HepG2 (cell line): ENCODE results near the gene IFT88. TPM values are rescaled to one million over a fixed set of nuclear protein-coding genes. Genes with fewer than 3 reads are reported as not detected.

Experiments
- ATAC-seq: fragments of 200-7000 bp; cut with Tn5 transposase; 3 replicates; pipeline ENCODE4 v1.9.1; 2020; ENCODE audit warnings: mild to moderate bottlenecking, moderate library complexity
- BruUV-seq: library from RNA; stranded (reverse); fragments of 400-500 nt; replicated peaks from 2 replicates; lab custom pipeline; 2021; lab: Mats Ljungman, UMichigan
- CTCF ChIA-PET: fragments of 300-600 bp; formaldehyde crosslinking; extraction: SDS; loops from one replicate; lab custom pipeline; 2021; ENCODE audit warnings: low total read pairs, inconsistent platforms, low intra/inter-chr PET ratio; lab: Yijun Ruan, JAX
- POLR2A ChIA-PET: fragments of 350-600 bp; sonication (Branson Sonifier 250); formaldehyde crosslinking; loops from one replicate; lab custom pipeline; 2020; ENCODE audit warnings: antibody characterized with exemption, inconsistent platforms; lab: Yijun Ruan, JAX
- DNase-seq: peaks from one replicate; pipeline ENCODE4 v3.0.0-alpha.2; 2015; ENCODE audit warnings: low spot score
- FAIRE-seq: peaks from 3 replicates; lab custom pipeline; 2011; peaks lifted over from hg19 to GRCh38; lab: Jason Lieb, UNC
- H2AFZ ChIP-seq: one replicate; pipeline ENCODE4 v1.6.1; 2011; ENCODE audit warnings: low read length, inconsistent platforms
- H3K27ac ChIP-seq: fragments of 300-600 bp; 3 replicates; pipeline ENCODE4 v1.8.0; 2011; ENCODE audit warnings: mixed run types, mild to moderate bottlenecking, mixed read lengths, low read length, inconsistent platforms; ENCODE audit not compliant: insufficient read depth; ENCODE audit errors: extremely low read length
- H3K27me3 ChIP-seq, 2 experiments: fragments of 200-600 bp in 1 of 2; 2 replicates in 1 of 2; 3 replicates in 1 of 2; pipeline versions ENCODE4 v1.6.0 to v1.8.0; 2011; ENCODE audit warnings: low read length in 2 of 2, mild to moderate bottlenecking in 2 of 2, moderate library complexity in 2 of 2, inconsistent platforms in 1 of 2; ENCODE audit not compliant: insufficient read depth in 2 of 2, control insufficient read depth in 1 of 2
- H3K36me3 ChIP-seq, 2 experiments: fragments of 200-600 bp in 1 of 2; replicated peaks in 1 of 2; 2 replicates in 1 of 2; 3 replicates in 1 of 2; pipeline versions ENCODE4 v1.5.1 to v1.8.0; 2011; ENCODE audit warnings: low read length in 2 of 2, inconsistent platforms in 1 of 2; ENCODE audit not compliant: insufficient read depth in 2 of 2, control insufficient read depth in 1 of 2
- H3K4me1 ChIP-seq: 2 replicates; pipeline ENCODE4 v1.5.1; 2012; ENCODE audit warnings: low read length, inconsistent platforms; ENCODE audit not compliant: insufficient read depth
- H3K4me2 ChIP-seq: 2 replicates; pipeline ENCODE4 v1.6.0; 2011; ENCODE audit warnings: low read depth, low read length, inconsistent platforms
- H3K4me3 ChIP-seq, 3 experiments: fragments of 200-600 bp in 1 of 3; sonication (generic), shearing (Covaris generic) in 1 of 3; replicated peaks in 1 of 3; 2 replicates each; pipeline ENCODE4 v1.5.1; 2011 to 2016; ENCODE audit warnings: low read length in 3 of 3, inconsistent platforms in 2 of 3, low read depth in 2 of 3, mild to moderate bottlenecking in 2 of 3, control low read depth in 1 of 3, mixed read lengths in 1 of 3; ENCODE audit not compliant: insufficient read depth in 1 of 3
- H3K79me2 ChIP-seq: one replicate; pipeline ENCODE4 v1.6.1; 2011; ENCODE audit warnings: low read length, inconsistent platforms; ENCODE audit not compliant: insufficient read depth
- H3K9ac ChIP-seq: 2 replicates; pipeline ENCODE4 v1.6.0; 2011; ENCODE audit warnings: mild to moderate bottlenecking, low read depth, low read length, inconsistent platforms; ENCODE audit not compliant: insufficient read depth
- H3K9me3 ChIP-seq: 2 replicates; pipeline ENCODE4 v1.5.1; 2012; ENCODE audit warnings: mild to moderate bottlenecking, low read length
- H4K20me1 ChIP-seq: 2 replicates; pipeline ENCODE4 v1.6.0; 2011; ENCODE audit warnings: inconsistent platforms, mild to moderate bottlenecking, low read length, moderate library complexity; ENCODE audit not compliant: insufficient read depth
- FOSL2 ChIP-seq: sonication (generic); formaldehyde crosslinking; IDR thresholded peaks from 2 replicates; pipeline ENCODE4 v1.4.0; 2020; ENCODE audit warnings: missing genetic modification reagents
- HOMEZ ChIP-seq: IDR thresholded peaks from 2 replicates; pipeline ENCODE4 v1.6.1; 2016; ENCODE audit warnings: low read depth
- JUNB ChIP-seq: sonication (generic); formaldehyde crosslinking; IDR thresholded peaks from 2 replicates; pipeline ENCODE4 v1.8.0; 2022; ENCODE audit warnings: missing genetic modification reagents, mild to moderate bottlenecking, borderline replicate concordance
- MEF2D ChIP-seq: sonication (generic); formaldehyde crosslinking; IDR thresholded peaks from 2 replicates; pipeline ENCODE4 v1.5.1; 2020; ENCODE audit warnings: mild to moderate bottlenecking, missing genetic modification reagents
- MIER3 ChIP-seq: IDR thresholded peaks from 2 replicates; pipeline ENCODE4 v1.6.1; 2016; ENCODE audit warnings: missing compliant biosample characterization, borderline replicate concordance
- NFAT5 ChIP-seq: sonication (generic); formaldehyde crosslinking; IDR thresholded peaks from 2 replicates; pipeline ENCODE4 v1.4.0; 2020; ENCODE audit warnings: missing genetic modification reagents
- SMYD3 ChIP-seq: sonication (generic); formaldehyde crosslinking; IDR thresholded peaks from 2 replicates; pipeline ENCODE4 v1.8.1; 2023; ENCODE audit warnings: mild to moderate bottlenecking, missing genetic modification reagents
- TMF1 ChIP-seq: sonication (generic); formaldehyde crosslinking; IDR thresholded peaks from 2 replicates; pipeline ENCODE4 v1.8.1; 2022; ENCODE audit warnings: low read depth, missing genetic modification reagents
- ZBTB2 ChIP-seq: sonication (generic); formaldehyde crosslinking; IDR thresholded peaks from 2 replicates; pipeline ENCODE4 v1.8.0; 2022; ENCODE audit warnings: low read depth, missing genetic modification reagents
- ZBTB49 ChIP-seq: sonication (generic); formaldehyde crosslinking; IDR thresholded peaks from 2 replicates; pipeline ENCODE4 v1.4.0; 2020; ENCODE audit warnings: missing genetic modification reagents, borderline replicate concordance
- ZNF562 ChIP-seq: sonication (generic); formaldehyde crosslinking; IDR thresholded peaks from 2 replicates; pipeline ENCODE4 v1.8.0; 2022; ENCODE audit warnings: missing genetic modification reagents, borderline replicate concordance
- WGBS: methylation state at CpG from one replicate; pipeline ENCODE4 v1.1.6; 2017; ENCODE audit warnings: low lambda C conversion rate; 5-methylcytosine and 5-hydroxymethylcytosine counted together
- in situ Hi-C: cut with HindIII; loops from 2 replicates; pipeline ENCODE4 v1.10.0; 2017; ENCODE audit warnings: low pct_unique_long_range_greater_than_20kb; ENCODE audit not compliant: extremely low pct_ligation_motif_present
- intact Hi-C: fragments of 100-400 bp; cut with micrococcal nuclease; formaldehyde crosslinking; loops from one replicate; pipeline ENCODE4 v1.10.0; 2022; ENCODE audit not compliant: unreplicated experiment
- polyA plus RNA-seq, 8 experiments: library from polyadenylated mRNA; depleted of rRNA in 3 of 8; stranded (reverse) in 7 of 8; unstranded in 1 of 8; fragments of >200 nt; fragmentation: Illumina TruSeq in 4 of 8; extraction: Trizol in 4 of 8; gene quantifications; 2 replicates each; pipeline versions ENCODE4 v1.2.1 to v1.2.3, GENCODE V29; 2011 to 2016; ENCODE audit warnings: low read depth in 4 of 8, missing spikeins in 1 of 8, mixed read lengths in 1 of 8; ENCODE audit not compliant: insufficient read depth in 1 of 8
- total RNA-seq, 5 experiments: library from RNA; depleted of rRNA; stranded (reverse); fragments of >200 nt; fragmentation: Illumina TruSeq; extraction: Trizol; gene quantifications; 2 replicates each; pipeline ENCODE4 v1.2.3, GENCODE V29; 2016; ENCODE audit warnings: low read depth in 1 of 5

IFT88 gene
- total and polyA plus RNA-seq, 2 of the 13 experiments (the other 11 are each of a cell fraction or from before 2014, with no cell fraction given), result 8.4 to 19.9 TPM

GRCh38 chr13:20565115-20565736, 1.7 kb upstream of the IFT88 start:
- BruUV-seq, result no TSS peak
- Histone ChIP-seq H2AFZ (no peak overlapping the region), H3K4me2 (no peak overlapping the region), H3K79me2 (peaks cover 5% of the 10 kb centered on the region), H4K20me1 (no peaks in the 10 kb centered on the region), H3K27ac (peak overlapping the region; percentile 93), H3K4me3 (no peak overlapping the region), H3K9ac (no peak overlapping the region), H3K9me3 (peaks cover 8% of the 10 kb centered on the region; the same call in 1 of the 2 replicates), H3K27me3 (no peaks in the 10 kb centered on the region), H3K36me3 (no peaks in the 10 kb centered on the region), H3K4me1 (peaks cover 42% of the 10 kb centered on the region)
- POLR2A ChIA-PET, result interaction anchor here (1.5 kb wide), 1 partner anchor 20 kb away, joined by 4 read pairs; no protein-coding TSS in a partner anchor
- intact Hi-C loops (no loop called here), in situ Hi-C loops (no loop called here)
- TF ChIP-seq ZNF562, result peak; percentile 35; the same call in 1 of the 2 replicates
- TF ChIP-seq FOSL2 (CRISPR knock-in tag), result 0 out of 2 replicates have a peak, but pooled peaks have one; percentile 21
- no peak for TF ChIP-seq JUNB
- TF ChIP-seq TMF1, result no peak
- TF ChIP-seq MIER3 (CRISPR knock-in tag), result no peak
- no peak for TF ChIP-seq ZBTB49 (CRISPR knock-in tag)
- no peak for TF ChIP-seq ZBTB2 (CRISPR knock-in tag)
- no peak for TF ChIP-seq SMYD3 (CRISPR knock-in tag)
- TF ChIP-seq MEF2D, result no peak
- TF ChIP-seq HOMEZ (CRISPR knock-in tag), result peak; percentile 22; the same call in 1 of the 2 replicates
- TF ChIP-seq NFAT5, result no peak
- ATAC-seq (no peak), DNase-seq (no peak), FAIRE-seq (no peak)
- 99% methylated on average over 11 of the region's 11 CpGs for WGBS
- CTCF ChIA-PET, result no interaction called here
